ENCODE results near the gene FBXO41.
A peak's percentile ranks its signal among the peaks of the same experiment; 100 is the strongest.

Gene FBXO41

DNA sequence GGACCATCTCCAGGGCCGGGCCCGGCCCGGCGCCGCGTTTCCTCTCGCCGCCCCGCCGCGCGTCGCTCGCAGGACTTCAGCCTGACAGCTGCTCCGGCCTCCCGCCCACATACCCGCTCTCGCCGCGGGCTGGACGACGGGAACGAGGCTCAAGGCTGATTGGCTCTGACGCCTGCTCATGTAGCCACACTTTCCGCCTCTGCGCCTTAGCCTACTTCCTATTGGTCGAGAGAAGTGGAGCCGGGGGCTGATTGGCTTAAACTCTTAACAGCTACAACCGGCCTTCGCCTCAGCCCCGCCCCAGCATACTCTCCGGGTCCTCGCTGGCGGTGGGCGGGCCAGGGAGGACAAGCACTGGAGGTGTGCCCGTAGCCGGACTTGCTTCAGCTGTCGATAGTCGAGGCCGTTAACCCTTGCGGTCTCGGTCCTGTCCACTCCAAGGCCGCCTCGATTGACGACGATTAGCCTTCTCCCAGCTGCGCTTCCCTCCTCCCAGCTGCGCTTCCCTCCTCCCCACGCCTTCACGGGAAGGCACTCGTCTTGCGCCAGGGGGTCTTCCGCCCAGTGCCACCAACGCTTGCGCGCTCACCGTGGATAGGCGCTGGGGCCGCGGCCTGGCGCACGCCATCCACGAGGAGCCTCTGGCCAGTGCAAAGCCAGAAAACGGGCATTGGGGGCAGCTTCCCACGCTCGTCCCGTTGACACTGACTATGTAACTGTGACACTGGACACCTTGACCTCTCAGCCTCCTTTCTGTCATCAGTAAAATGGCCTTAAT, 50.9 kb downstream of the FBXO41 start, which contains the start of gene PRADC1:
TSS of gene PRADC1 (minus strand) at position 86 of the 778 bp plus-strand sequence. CDS start at position 7, 79 bp downstream.
- H3K36me3 ChIP-seq (ENCODE audit: insufficient read depth, low read length) = no peaks in the 10 kb centered on the region; the same call in 1 of the 2 replicates
- peaks cover 7% of the 10 kb centered on the region for H3K4me1 ChIP-seq (ENCODE audit: insufficient read depth, low read length)
- H3K9me3 ChIP-seq (ENCODE audit: control insufficient read depth, insufficient read depth, low read length) = no peaks in the 10 kb centered on the region
- H3K9ac ChIP-seq (ENCODE audit: low read depth, low read length) = peak within 1 kb of the TSS; percentile 83

DNA sequence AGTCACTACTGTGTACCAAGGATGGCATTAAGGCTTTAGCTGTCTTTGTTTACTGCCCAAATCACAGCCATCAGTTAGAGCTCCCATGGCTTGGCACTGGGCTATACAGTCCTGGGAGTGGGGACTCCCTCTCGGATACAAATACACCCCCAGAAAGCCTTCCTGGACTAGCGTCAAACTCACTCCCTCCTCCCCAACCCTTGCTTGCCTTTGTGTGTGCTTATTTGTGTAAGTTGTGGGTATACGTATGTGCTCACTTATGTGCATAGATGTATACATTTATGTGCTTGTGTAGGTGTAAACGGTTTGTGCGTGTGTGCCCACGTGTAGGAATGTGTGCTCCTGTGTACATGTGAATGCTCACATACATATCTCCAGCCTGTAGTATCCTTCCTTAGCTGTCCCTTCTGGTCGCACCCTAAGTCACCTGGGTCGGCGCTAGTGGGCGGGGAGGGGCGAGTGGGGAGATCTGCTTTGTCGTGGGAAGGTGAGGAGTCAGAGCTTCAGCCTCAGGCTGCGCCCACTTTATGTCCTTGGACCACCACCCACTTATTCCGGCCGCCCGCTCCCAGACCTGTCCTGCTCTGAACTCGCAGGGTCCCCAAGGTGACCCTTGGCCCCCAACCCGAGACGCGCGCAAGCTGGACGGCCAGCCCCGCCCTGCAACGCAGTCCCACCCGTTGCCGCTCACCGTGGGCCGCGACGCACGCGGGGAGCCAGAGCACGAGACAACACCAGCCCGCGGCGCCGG, 51.7 kb downstream of the FBXO41 start:
- Histone ChIP-seq H3K9me3 (ENCODE audit: control insufficient read depth, insufficient read depth, low read length) (no peaks in the 10 kb centered on the region), H3K36me3 (ENCODE audit: insufficient read depth, low read length) (no peaks in the 10 kb centered on the region; the same call in 1 of the 2 replicates), H3K4me1 (ENCODE audit: insufficient read depth, low read length) (peaks cover 4% of the 10 kb centered on the region; the same call in 1 of the 2 replicates), H3K9ac (ENCODE audit: low read depth, low read length) (peak overlapping the region; percentile 66; the same call in 1 of the 2 replicates)

DNA sequence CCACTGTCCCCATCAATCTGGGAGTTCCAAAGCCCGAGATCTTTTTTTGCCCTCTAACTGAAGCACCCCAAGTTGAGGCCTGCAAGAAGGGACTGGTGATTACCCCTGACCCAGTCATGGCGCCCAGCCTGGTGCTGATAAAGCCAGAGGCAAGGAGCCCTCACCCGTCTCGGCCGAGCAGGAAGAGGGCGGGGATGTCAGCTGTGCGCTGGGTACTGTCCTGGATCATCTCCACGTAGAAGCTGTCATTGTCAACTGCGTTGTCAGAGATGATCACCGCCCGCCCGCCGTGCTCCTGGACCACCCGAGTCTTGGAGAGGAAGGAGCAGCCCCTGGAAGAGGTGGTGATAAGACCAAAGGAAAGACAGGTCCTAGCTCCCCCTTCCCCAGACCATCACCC, 55.6 kb downstream of the FBXO41 start:
- no peaks in the 10 kb centered on the region for H3K36me3 ChIP-seq (ENCODE audit: insufficient read depth, low read length)
- no peaks in the 10 kb centered on the region for H3K4me1 ChIP-seq (ENCODE audit: insufficient read depth, low read length)
- no peaks in the 10 kb centered on the region for H3K9me3 ChIP-seq (ENCODE audit: control insufficient read depth, insufficient read depth, low read length)
- no peak overlapping the region for H3K9ac ChIP-seq (ENCODE audit: low read depth, low read length)

DNA sequence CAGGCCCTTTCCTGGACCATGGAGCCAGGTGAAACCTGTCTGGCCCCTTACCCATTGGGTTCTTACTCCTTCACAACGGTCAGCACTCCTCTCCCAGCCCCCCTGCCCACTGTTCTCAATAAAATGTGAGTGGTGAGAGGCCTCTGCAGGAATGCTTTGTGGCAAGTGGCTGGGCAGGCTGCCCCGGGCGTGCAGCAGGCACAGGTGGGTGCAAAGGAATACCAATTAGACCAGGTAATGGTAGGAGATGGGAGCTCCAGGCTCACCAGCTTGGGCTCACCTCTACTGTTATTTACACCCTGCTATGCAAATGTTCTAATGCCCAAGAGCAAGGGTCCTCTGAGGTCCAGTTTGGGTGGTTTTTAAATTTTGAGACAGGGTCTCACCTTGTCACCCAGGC, 57.2 kb downstream of the FBXO41 start:
- no peaks in the 10 kb centered on the region for H3K9me3 ChIP-seq (ENCODE audit: control insufficient read depth, insufficient read depth, low read length)
- no peak overlapping the region for H3K9ac ChIP-seq (ENCODE audit: low read depth, low read length)
- H3K4me1 ChIP-seq (ENCODE audit: insufficient read depth, low read length) = no peaks in the 10 kb centered on the region
- H3K36me3 ChIP-seq (ENCODE audit: insufficient read depth, low read length) = no peaks in the 10 kb centered on the region

DNA sequence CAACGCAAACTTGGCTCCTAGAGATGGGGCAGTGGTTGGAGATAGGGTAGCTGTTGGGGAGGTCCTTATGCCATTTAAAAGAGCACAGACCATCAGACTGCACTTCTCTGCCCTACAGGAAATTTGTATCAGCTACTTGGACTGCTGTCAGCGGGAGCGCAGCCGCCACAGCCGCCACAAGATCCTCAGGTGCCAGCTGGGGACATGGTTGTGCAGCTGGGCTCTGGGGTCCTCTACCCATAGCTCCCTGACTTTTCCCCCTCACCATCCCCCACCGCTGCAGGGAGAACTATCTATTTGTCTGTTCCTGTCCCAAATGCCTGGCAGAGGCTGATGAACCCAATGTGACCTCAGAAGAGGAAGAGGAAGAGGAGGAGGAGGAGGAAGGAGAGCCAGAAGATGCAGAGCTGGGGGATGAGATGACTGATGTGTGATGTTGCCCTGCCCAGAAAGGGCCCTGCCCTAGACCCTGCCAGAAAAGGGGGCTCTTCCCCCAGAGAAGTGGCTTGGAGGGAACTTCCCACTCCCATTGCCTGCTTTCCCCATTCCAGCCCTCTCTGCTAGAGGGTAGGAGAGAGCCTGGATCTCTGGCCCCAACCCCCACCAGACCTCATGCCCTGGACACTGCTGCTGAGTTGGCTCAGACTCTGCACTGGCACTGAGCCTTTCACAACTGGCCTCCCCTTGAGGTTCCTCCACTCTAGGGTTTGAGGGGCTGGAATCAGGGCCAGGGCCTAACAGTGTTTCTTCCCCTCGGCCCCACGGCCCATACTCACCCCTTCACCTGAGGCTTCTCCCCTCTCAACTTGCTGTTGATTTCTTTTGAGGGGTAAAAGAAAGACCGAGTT, 58.5 kb downstream of the FBXO41 start:
- H3K9ac ChIP-seq (ENCODE audit: low read depth, low read length) = no peak overlapping the region
- no peaks in the 10 kb centered on the region for H3K9me3 ChIP-seq (ENCODE audit: control insufficient read depth, insufficient read depth, low read length)
- no peaks in the 10 kb centered on the region for H3K4me1 ChIP-seq (ENCODE audit: insufficient read depth, low read length)
- H3K36me3 ChIP-seq (ENCODE audit: insufficient read depth, low read length) = 0 out of 2 replicates have a peak, but pooled peaks cover 4% of the 10 kb centered on the region

DNA sequence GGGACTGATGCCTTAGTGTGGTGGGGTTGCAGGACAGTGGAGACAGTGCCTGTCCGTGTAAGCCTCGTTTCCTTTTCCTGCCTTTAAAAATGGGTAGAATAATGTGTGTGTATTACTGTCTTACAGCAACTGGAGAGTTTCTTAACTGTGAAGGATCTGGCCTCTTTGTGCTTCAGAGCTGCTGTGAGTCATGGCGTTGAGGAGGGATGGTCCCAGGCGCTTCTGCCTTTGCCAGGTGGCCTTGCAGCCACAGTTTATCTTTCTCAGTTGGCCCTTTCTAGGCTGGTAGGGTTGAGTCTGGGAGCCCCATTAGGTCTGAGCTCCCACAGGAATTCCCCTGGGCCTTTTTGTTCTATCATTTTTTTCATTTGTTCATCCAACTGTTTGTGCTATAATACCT, 60.5 kb downstream of the FBXO41 start:
- H3K9me3 ChIP-seq (ENCODE audit: control insufficient read depth, insufficient read depth, low read length) = no peaks in the 10 kb centered on the region
- no peaks in the 10 kb centered on the region for H3K4me1 ChIP-seq (ENCODE audit: insufficient read depth, low read length)
- no peak overlapping the region for H3K9ac ChIP-seq (ENCODE audit: low read depth, low read length)
- 0 out of 2 replicates have a peak, but pooled peaks cover 4% of the 10 kb centered on the region for H3K36me3 ChIP-seq (ENCODE audit: insufficient read depth, low read length)

DNA sequence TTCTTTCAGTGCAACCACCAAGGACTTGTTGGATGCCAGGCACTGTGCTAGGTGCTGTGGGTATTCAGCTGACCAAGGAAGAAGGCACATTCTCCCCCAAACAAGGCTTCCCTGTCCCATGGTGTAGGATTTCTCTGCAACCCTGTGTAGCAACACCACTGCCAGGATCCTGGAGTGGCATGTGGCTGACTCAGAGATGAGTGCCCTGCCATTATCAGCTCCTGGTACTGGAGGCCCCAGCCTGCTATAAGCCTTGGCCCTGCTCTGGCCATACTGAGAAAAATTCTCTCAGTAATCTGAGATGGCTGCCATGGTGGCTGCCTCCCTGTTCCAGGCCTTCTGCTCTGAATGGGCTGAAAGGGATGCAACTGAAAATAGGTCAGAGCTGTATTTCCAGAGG, 66.0 kb downstream of the FBXO41 start:
- peaks cover 2% of the 10 kb centered on the region for H3K4me1 ChIP-seq (ENCODE audit: insufficient read depth, low read length)
- H3K9ac ChIP-seq (ENCODE audit: low read depth, low read length) = no peak overlapping the region
- H3K36me3 ChIP-seq (ENCODE audit: insufficient read depth, low read length) = 0 out of 2 replicates have a peak, but pooled peaks cover 4% of the 10 kb centered on the region
- no peaks in the 10 kb centered on the region for H3K9me3 ChIP-seq (ENCODE audit: control insufficient read depth, insufficient read depth, low read length)

DNA sequence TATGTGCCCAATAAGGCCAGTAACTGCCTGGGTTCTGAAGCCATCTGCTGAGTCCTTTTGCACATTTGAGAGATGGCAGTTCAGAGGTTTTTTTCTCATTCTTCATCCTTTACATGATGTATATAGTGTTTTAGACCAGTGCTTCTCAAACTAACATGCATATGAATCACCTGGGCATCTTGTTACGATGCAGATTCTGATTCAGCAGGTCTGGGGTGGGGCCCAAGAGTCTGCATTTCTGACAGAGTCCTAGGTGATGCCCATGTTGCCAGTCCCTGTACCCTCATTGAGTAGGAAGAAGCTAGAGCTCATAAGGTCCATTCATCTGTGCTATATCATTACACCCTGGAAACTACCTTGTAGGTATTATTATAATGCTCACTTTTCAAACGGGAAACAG, 66.5 kb downstream of the FBXO41 start:
- no peaks in the 10 kb centered on the region for H3K9me3 ChIP-seq (ENCODE audit: control insufficient read depth, insufficient read depth, low read length)
- H3K9ac ChIP-seq (ENCODE audit: low read depth, low read length) = no peak overlapping the region
- peaks cover 4% of the 10 kb centered on the region for H3K4me1 ChIP-seq (ENCODE audit: insufficient read depth, low read length)
- 0 out of 2 replicates have a peak, but pooled peaks cover 4% of the 10 kb centered on the region for H3K36me3 ChIP-seq (ENCODE audit: insufficient read depth, low read length)

DNA sequence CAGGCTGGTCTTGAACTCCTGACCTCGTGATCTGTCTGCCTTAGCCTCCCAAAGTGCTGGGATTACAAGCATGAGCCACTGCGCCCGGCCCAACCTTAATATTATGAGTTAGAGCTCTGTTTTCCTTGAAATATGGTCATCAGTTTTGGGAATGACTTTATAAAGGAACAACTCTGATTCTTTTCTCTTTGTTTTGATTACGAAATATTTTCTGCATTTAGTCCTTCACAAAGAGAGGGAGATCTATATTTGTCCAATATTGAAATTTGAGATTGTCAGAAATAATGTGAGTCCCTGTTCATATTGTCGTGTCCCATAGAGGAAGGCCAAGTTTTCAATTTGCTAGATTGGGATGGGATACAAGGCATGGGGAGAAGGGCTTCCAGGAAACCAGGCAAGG, 67.1 kb downstream of the FBXO41 start:
- 0 out of 2 replicates have a peak, but pooled peaks cover 4% of the 10 kb centered on the region for H3K36me3 ChIP-seq (ENCODE audit: insufficient read depth, low read length)
- H3K9me3 ChIP-seq (ENCODE audit: control insufficient read depth, insufficient read depth, low read length) = no peaks in the 10 kb centered on the region
- peaks cover 8% of the 10 kb centered on the region for H3K4me1 ChIP-seq (ENCODE audit: insufficient read depth, low read length)
- no peak overlapping the region for H3K9ac ChIP-seq (ENCODE audit: low read depth, low read length)

DNA sequence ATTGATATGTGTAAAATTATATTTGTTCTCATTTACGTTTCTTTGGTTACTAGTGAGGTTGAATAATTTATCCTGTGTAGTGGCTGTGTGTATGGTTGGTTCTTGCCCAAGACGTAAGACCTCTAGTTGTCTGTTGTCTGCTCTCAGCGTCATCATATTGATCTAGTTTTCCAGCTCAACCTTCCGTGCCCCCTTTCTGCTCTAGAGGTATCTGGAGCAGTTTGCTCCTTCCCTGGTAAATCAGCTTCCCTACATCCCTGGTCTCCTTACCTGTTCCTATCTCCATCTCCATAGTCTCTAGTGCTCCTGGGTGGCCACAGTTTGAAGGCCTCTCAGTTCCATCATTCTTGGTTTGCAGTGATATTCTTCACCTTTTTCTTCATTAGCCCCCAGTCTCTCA, 69.0 kb downstream of the FBXO41 start:
- no peaks in the 10 kb centered on the region for H3K9me3 ChIP-seq (ENCODE audit: control insufficient read depth, insufficient read depth, low read length)
- no peak overlapping the region; the same call in 1 of the 2 replicates for H3K9ac ChIP-seq (ENCODE audit: low read depth, low read length)
- peaks cover 10% of the 10 kb centered on the region for H3K4me1 ChIP-seq (ENCODE audit: insufficient read depth, low read length)
- no peaks in the 10 kb centered on the region for H3K36me3 ChIP-seq (ENCODE audit: insufficient read depth, low read length)

DNA sequence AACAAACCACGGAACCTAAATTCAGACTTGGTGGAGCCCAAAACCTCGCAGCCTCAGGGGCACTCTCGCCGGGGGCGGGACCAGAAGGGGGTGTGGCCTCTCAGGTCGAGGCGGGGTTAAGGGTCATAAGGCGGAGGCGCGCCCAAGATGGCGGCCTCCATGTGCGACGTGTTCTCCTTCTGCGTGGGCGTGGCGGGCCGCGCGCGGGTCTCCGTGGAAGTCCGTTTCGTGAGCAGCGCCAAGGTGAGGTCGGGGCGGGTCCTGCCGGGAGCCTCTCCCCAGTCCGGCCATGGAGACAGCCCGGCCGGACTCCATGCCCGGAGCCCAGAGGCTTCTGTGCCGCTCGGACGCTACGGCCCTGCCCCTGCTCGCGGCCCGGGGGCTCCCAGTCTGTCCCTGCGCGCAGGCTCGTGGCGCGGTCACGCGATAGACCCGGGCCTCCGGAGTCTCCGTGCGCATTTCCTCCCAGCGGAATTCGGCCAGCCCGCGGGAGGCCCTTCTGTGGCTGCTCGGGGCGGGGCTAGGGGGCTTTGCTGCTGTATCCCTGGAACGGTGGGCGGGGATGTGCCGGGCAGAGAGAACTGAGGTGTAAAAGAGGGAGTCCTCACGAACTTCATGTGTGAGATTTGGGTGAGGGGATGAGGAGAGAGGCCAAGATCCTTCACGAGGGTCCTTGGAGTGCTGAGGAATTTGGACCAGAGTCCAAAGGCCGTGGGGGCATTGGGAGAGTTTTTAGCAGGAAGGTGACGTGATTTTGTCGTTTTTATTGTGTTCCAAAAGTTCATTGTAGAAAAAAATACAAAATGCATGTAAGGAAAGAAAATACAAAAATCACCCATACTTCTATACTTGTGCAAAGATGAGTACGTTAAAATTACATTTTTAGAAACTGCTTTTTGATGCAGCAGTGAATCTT, 69.9 kb downstream of the FBXO41 start, which contains the start of gene SMYD5:
TSS of gene SMYD5 (plus strand) at position 126 of the 916 bp plus-strand sequence. CDS start at position 148, 22 bp downstream.
- no peaks in the 10 kb centered on the region for H3K9me3 ChIP-seq (ENCODE audit: control insufficient read depth, insufficient read depth, low read length)
- peaks cover 10% of the 10 kb centered on the region for H3K4me1 ChIP-seq (ENCODE audit: insufficient read depth, low read length)
- peak within 1 kb of the TSS; percentile 88 for H3K9ac ChIP-seq (ENCODE audit: low read depth, low read length)
- H3K36me3 ChIP-seq (ENCODE audit: insufficient read depth, low read length) = no peaks in the 10 kb centered on the region

DNA sequence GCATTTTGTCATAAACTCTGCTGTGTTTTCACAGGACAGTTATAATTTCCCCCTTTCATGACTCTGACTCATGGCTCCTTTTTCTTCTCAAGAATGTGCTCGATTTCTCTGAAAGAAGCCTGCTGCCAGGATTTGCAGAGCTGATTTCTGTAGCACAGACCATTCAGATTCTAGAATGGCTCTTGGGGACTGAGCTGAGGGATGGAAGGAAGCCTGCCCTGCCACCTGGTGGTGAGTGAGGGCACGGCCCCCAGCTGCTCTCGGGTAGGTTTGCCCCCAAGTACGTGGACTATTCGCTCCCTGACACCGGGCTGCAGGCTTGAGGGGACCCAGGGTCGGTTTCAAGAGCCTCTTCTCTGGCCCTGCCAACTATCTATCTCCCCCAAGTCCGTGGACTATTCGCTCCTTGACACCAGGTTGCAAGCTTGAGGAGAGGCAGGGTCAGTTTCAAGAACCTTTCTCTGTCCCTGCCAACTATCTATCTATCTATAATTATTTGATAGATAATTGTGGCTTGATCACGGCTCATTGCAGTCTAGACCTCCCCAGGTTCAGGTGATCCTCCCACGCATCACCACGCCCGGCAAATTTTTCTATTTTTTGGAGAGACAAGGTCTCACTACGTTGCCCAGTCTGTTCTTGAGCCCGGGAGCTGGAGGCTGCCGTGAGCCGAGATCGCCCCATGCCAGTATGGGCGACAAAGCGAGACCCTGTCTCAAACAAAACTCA, 71.7 kb downstream of the FBXO41 start:
- H3K4me1 ChIP-seq (ENCODE audit: insufficient read depth, low read length) = peaks cover 10% of the 10 kb centered on the region
- no peak overlapping the region for H3K9ac ChIP-seq (ENCODE audit: low read depth, low read length)
- no peaks in the 10 kb centered on the region for H3K36me3 ChIP-seq (ENCODE audit: insufficient read depth, low read length)
- H3K9me3 ChIP-seq (ENCODE audit: control insufficient read depth, insufficient read depth, low read length) = no peaks in the 10 kb centered on the region

DNA sequence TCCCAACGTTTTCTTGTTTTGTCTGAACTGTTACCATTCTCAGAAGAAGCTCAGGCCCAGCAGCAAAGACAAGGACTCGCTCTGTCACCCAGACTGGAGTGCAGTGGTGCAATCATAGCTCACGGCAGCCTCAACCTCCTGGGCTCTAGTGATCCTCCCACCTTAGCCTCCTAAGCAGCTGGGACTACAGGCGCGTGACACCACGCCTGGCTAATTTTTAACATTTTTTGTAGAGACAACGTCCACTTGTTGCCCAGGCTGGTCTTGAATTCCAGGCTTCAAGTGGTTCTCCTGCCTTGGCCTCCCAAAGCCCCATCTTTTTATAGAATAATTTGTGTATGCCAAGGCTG, 72.2 kb downstream of the FBXO41 start:
- Histone ChIP-seq H3K4me1 (ENCODE audit: insufficient read depth, low read length) (peaks cover 10% of the 10 kb centered on the region), H3K9ac (ENCODE audit: low read depth, low read length) (no peak overlapping the region), H3K9me3 (ENCODE audit: control insufficient read depth, insufficient read depth, low read length) (no peaks in the 10 kb centered on the region), H3K36me3 (ENCODE audit: insufficient read depth, low read length) (no peaks in the 10 kb centered on the region)
